GM12872 (cell line): Measurements from ENCODE around the gene TGFBR1.

Source experiments
- CTCF ChIP-seq: IDR thresholded peaks from 3 replicates; pipeline ENCODE4 v1.5.1; 2011; ENCODE audit warnings: low read depth, mild to moderate bottlenecking, low read length, moderate library complexity; ENCODE audit not compliant: insufficient read depth

The TGFBR1 gene

DNA sequence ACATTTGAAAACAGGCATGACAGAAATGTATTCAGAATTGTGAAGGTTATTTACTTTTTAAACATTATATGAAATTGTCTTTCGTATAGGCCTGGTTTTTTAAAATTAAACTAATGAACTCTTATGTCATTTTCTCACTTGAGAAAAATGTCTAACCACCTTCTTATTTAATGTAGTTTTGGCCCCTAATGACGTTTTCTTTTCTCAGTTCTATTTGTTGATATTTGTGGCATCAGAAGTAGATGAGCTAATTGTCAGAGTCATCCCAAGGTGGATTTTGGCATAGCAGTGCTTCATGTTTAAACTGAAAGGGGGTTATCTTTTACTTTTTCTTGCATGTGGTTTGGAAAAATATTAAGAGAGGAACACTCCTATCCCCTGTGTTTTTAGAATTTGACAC lies 28.2 kb downstream of the TGFBR1 start:
- no peak for TF ChIP-seq CTCF

DNA sequence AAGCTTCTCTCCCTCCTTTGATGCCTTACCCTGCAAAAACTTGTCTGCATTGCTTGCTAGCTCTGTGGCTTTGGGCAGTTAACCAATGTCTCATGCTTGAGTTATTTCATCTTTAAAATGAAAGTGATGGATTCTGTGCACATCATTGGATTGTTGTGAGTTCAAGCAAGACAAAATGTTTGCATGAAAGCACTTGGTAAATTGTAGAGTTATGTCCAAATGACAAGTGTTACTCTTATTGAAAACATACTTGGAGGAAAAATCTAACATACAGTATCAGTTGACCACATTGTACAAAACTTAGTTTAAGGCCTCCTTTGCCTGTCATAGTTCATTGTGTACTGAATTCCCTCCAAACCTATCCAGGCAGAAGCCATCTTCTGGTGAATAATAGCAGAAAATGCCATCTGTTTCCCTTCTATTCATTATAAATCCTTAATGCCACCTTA lies 30.0 kb downstream of the TGFBR1 start:
- TF ChIP-seq CTCF = no peak

DNA sequence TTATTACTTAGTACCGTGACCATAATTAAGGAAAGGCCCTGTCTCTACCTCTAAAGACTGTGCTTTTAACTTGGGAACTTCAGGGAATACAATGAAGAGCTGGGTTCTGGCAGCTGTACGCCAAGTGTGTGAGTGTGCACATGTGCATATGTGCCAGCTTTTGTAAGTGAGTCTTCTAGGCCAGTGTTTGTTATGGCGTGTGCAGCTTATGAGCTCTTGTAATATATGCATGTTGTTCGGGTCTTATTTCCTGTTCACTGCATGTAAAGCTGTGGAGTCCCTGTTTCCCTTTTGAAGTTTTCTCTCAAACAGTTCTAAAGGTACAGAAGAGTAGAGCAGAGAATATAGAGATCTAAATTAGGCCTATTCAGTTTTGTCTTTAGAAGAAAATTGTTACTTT lies 30.5 kb downstream of the TGFBR1 start:
- no peak for TF ChIP-seq CTCF

DNA sequence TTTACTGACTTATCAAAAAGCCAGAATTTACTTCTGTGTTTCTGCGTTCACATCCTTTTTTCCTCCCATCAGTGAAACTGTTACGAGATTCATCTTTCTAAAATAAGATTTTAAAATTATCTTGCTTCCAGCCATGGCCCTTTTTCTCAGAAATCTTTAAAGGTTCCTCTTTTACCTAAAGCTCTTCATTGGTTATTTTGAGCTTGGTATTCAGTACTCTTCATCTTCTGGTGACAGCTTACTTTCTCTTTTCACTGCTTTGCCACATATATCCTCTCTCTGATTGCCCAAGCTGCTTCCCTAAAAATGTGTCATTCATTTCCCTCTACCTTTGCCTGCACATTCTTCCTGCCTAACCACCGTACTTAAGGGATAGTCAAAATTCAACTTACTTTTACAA lies 32.3 kb downstream of the TGFBR1 start:
- TF ChIP-seq CTCF = no peak

DNA sequence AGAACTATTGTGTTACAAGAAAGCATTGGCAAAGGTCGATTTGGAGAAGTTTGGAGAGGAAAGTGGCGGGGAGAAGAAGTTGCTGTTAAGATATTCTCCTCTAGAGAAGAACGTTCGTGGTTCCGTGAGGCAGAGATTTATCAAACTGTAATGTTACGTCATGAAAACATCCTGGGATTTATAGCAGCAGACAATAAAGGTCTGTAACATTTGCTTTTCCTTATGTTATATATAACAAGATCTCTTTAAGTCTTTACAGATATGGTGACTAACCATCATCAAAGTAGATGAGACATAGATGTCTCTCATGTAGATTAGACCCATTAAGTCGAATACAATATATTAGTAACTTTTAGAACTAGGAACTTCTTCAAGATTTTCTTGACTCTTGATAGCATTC lies 33.0 kb downstream of the TGFBR1 start:
- no peak for TF ChIP-seq CTCF

GRCh38 chr9:99138424-99139284 lies 33.7 kb downstream of the TGFBR1 start:
- TF ChIP-seq CTCF = no peak

DNA sequence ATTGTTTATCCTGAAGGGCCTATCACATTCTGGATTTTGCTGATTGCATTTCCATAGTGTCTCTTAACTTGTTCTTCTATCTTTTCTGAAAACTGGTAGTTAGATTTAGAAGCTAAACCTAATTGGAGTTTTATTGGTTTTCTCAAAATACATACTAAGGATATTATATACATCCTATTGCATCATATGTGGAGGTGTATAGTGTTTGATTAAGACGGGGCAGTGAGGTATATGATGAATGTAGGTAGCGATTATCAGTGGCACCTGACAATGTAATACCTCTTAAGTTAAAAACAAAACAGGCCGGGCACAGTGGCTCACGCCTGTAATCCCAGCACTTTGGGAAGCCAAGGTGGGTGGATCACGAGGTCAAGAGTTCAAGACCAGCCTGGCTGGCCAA lies 35.0 kb downstream of the TGFBR1 start:
- TF ChIP-seq CTCF = no peak
